Caco-2 (cell line): ENCODE data around the gene TARS3. TPM values are rescaled to one million over a fixed set of nuclear protein-coding genes. Genes with fewer than 3 reads are reported as not detected.

Experiments used
- BruUV-seq: library from RNA; stranded (reverse); fragments of 400-500 nt; replicated peaks from 2 replicates; lab custom pipeline; 2021; lab: Mats Ljungman, UMichigan
- CTCF ChIA-PET: fragments of 300-600 bp; sonication (Branson Sonifier 250); formaldehyde crosslinking; loops from one replicate; lab custom pipeline; 2022; ENCODE audit warnings: antibody characterized with exemption; lab: Charles Lee
- POLR2A ChIA-PET: fragments of 300-600 bp; sonication (Branson Sonifier 250); formaldehyde crosslinking; loops from one replicate; lab custom pipeline; 2022; ENCODE audit warnings: antibody characterized with exemption; lab: Charles Lee
- DNase-seq, 2 experiments: peaks; one replicate each; pipeline versions ENCODE4 v3.0.0 to v3.0.0-alpha.2; 2020 to 2022
- H3K27me3 ChIP-seq: replicated peaks from 2 replicates; pipeline ENCODE4 v1.6.0; 2011; ENCODE audit warnings: low read length; ENCODE audit not compliant: control insufficient read depth, insufficient read depth
- H3K36me3 ChIP-seq: 2 replicates; pipeline ENCODE4 v1.5.1; 2011; ENCODE audit warnings: low read length; ENCODE audit not compliant: control insufficient read depth, insufficient read depth
- H3K4me1 ChIP-seq: fragments of 250-450 bp; sonication (Bioruptor Pico); 2 replicates; pipeline ENCODE4 v1.5.1; 2020; ENCODE audit warnings: mild to moderate bottlenecking
- H3K4me3 ChIP-seq: 2 replicates; pipeline ENCODE4 v1.5.1; 2011; ENCODE audit warnings: low read depth, mild to moderate bottlenecking, control low read depth, low read length
- H3K9me3 ChIP-seq: fragments of 250-450 bp; sonication (Bioruptor Pico); 2 replicates; pipeline ENCODE4 v1.5.1; 2020; ENCODE audit warnings: mild to moderate bottlenecking, moderate library complexity
- H3K27ac Mint-ChIP-seq: one replicate; pipeline ENCODE4 v1.8.0; 2022; ENCODE audit warnings: mixed read lengths; ENCODE audit not compliant: unreplicated experiment
- H3K27me3 Mint-ChIP-seq: one replicate; pipeline ENCODE4 v1.8.0; 2022; ENCODE audit warnings: mixed read lengths; ENCODE audit not compliant: insufficient read depth, unreplicated experiment
- H3K36me3 Mint-ChIP-seq: one replicate; pipeline ENCODE4 v1.8.0; 2022; ENCODE audit warnings: mild to moderate bottlenecking, mixed read lengths; ENCODE audit not compliant: insufficient read depth, unreplicated experiment
- H3K4me1 Mint-ChIP-seq: one replicate; pipeline ENCODE4 v1.8.0; 2022; ENCODE audit warnings: low read depth, mixed read lengths; ENCODE audit not compliant: unreplicated experiment
- H3K4me3 Mint-ChIP-seq: one replicate; pipeline ENCODE4 v1.8.0; 2022; ENCODE audit warnings: mild to moderate bottlenecking, moderate library complexity, mixed read lengths; ENCODE audit not compliant: unreplicated experiment
- H3K9me3 Mint-ChIP-seq: one replicate; pipeline ENCODE4 v1.8.0; 2022; ENCODE audit warnings: mixed read lengths; ENCODE audit not compliant: unreplicated experiment
- CTCF ChIP-seq, 2 experiments: fragments of 200-600 bp in 1 of 2; IDR thresholded peaks; 1 replicate in 1 of 2; 2 replicates in 1 of 2; pipeline versions ENCODE4 v1.5.1 to v1.8.0; 2011 to 2022; ENCODE audit warnings: antibody characterized with exemption in 1 of 2, control low read depth in 1 of 2, inconsistent platforms in 1 of 2, low read depth in 1 of 2, low read length in 1 of 2, mild to moderate bottlenecking in 1 of 2, moderate library complexity in 1 of 2; ENCODE audit not compliant: insufficient read depth in 1 of 2, severe bottlenecking in 1 of 2, unreplicated experiment in 1 of 2
- intact Hi-C: fragments of 100-400 bp; cut with micrococcal nuclease; formaldehyde crosslinking; loops from one replicate; pipeline ENCODE4 v1.10.0; 2022; ENCODE audit not compliant: unreplicated experiment
- total RNA-seq: library from RNA; stranded (reverse); gene quantifications from 2 replicates; pipeline ENCODE4 v1.2.3, GENCODE V29; 2022

Gene TARS3
- total RNA-seq, 1 experiment from 2014 or later: 9.8 TPM

GRCh38 chr15:101723171-101723873, 951 bp downstream of the TARS3 start:
- TF ChIP-seq CTCF (IDR thresholded peaks at IDR 0.05; ENCODE audit: insufficient read depth in 1 of 2, low read depth in 1 of 2, low read length in 1 of 2, severe bottlenecking in 1 of 2, unreplicated experiment in 1 of 2): no peak
- H3K27me3 ChIP-seq: no peaks in the 10 kb centered on the region
- Mint-ChIP-seq H3K36me3 (peaks cover 22% of the 10 kb centered on the region), H3K27me3 (no peaks in the 10 kb centered on the region), H3K27ac (peak overlapping the region; percentile 50), H3K4me1 (peaks cover 6% of the 10 kb centered on the region), H3K4me3 (peak overlapping the region; percentile 73), H3K9me3 (no peaks in the 10 kb centered on the region)
- intact Hi-C loops: no loop called here
- peak overlapping the region; percentile 61 for H3K4me3 ChIP-seq
- no peak for DNase-seq
- CTCF ChIA-PET: interaction anchor here (1.3 kb wide), 1 partner anchor 68 kb away, joined by 4 read pairs; no protein-coding TSS in a partner anchor
- peaks cover 2% of the 10 kb centered on the region; the same call in 1 of the 2 replicates for H3K36me3 ChIP-seq
- H3K9me3 ChIP-seq: no peaks in the 10 kb centered on the region
- POLR2A ChIA-PET: interaction anchor here (1.0 kb wide), 1 partner anchor 12 kb away, joined by 6 read pairs; no protein-coding TSS in a partner anchor
- TSS peak; percentile 48 for BruUV-seq
- peaks cover 5% of the 10 kb centered on the region for H3K4me1 ChIP-seq

DNA sequence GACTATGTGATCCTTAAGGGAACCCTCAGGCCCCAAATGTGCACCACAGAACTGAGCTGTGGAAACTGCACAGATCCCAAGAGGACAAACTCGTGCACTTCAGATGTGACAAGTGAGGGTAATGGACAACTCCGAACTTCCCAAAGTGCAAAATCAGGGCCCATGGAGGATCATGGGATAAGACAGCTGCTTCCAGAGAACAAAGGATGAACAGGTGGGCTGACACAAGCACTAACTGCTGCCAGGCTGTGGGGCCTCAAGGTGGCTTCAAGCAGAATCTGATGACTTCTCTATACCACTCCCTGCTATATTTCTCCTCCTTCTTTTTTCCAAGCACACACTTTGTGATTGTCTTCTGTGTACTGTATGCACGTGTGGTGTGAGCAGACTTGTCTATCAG, 5.4 kb downstream of the TARS3 start:
- H3K4me3 Mint-ChIP-seq: no peak overlapping the region

GRCh38 chr15:101712078-101712477, 12.2 kb downstream of the TARS3 start:
- no peaks in the 10 kb centered on the region for H3K9me3 Mint-ChIP-seq
- no peak overlapping the region for H3K4me3 Mint-ChIP-seq
- peaks cover 16% of the 10 kb centered on the region for H3K4me1 Mint-ChIP-seq
- H3K27ac Mint-ChIP-seq: peak overlapping the region; percentile 89
- CTCF ChIA-PET: no interaction called here
- H3K4me3 ChIP-seq: no peak overlapping the region
- no peaks in the 10 kb centered on the region for H3K9me3 ChIP-seq
- H3K4me1 ChIP-seq: peaks cover 19% of the 10 kb centered on the region
- intact Hi-C loops: no loop called here
- POLR2A ChIA-PET: no interaction called here
- no peaks in the 10 kb centered on the region for H3K27me3 ChIP-seq
- DNase-seq: no peak
- peaks cover 29% of the 10 kb centered on the region for H3K36me3 Mint-ChIP-seq
- H3K36me3 ChIP-seq: no peaks in the 10 kb centered on the region
- H3K27me3 Mint-ChIP-seq: no peaks in the 10 kb centered on the region
- no TSS peak for BruUV-seq
- no peak for TF ChIP-seq CTCF (IDR thresholded peaks at IDR 0.05; ENCODE audit: insufficient read depth in 1 of 2, low read depth in 1 of 2, low read length in 1 of 2, severe bottlenecking in 1 of 2, unreplicated experiment in 1 of 2)

More for the DNA sequence above, 5.4 kb downstream of the TARS3 start:
- no TSS peak for BruUV-seq
- Histone ChIP-seq H3K4me1 (peaks cover 5% of the 10 kb centered on the region), H3K9me3 (no peaks in the 10 kb centered on the region), H3K4me3 (no peak overlapping the region), H3K36me3 (peaks cover 2% of the 10 kb centered on the region; the same call in 1 of the 2 replicates), H3K27me3 (no peaks in the 10 kb centered on the region)
- no peak for TF ChIP-seq CTCF (IDR thresholded peaks at IDR 0.05; ENCODE audit: insufficient read depth in 1 of 2, low read depth in 1 of 2, low read length in 1 of 2, severe bottlenecking in 1 of 2, unreplicated experiment in 1 of 2)
- ChIA-PET CTCF (no interaction called here), POLR2A (interaction anchor here (0.5 kb wide), 1 partner anchor 42 kb away, joined by 3 read pairs; no protein-coding TSS in a partner anchor)
- H3K27me3 Mint-ChIP-seq: no peaks in the 10 kb centered on the region
- H3K27ac Mint-ChIP-seq: no peak overlapping the region
- no peak for DNase-seq
- peaks cover 6% of the 10 kb centered on the region for H3K4me1 Mint-ChIP-seq
- H3K9me3 Mint-ChIP-seq: no peaks in the 10 kb centered on the region
- peaks cover 22% of the 10 kb centered on the region for H3K36me3 Mint-ChIP-seq
- intact Hi-C loops: no loop called here
